ENCODE measurements around the gene ATG16L2.

The ATG16L2 gene

GRCh38 chr11:72815110-72815618 is 953 bp downstream of the ATG16L2 start:
- DNase-seq (ENCODE audit: low read depth, low spot score) = no peak
- Histone ChIP-seq H3K36me3 (ENCODE audit: insufficient read depth, insufficient read length, low read length) (peaks cover 19% of the 10 kb centered on the region), H3K4me1 (ENCODE audit: insufficient read depth, insufficient read length) (peaks cover 6% of the 10 kb centered on the region), H3K9me3 (ENCODE audit: insufficient read depth, low read length) (no peaks in the 10 kb centered on the region), H3K9ac (ENCODE audit: insufficient read length, low read depth) (peak overlapping the region; percentile 94), H3K4me3 (ENCODE audit: insufficient read length, low read depth) (peak overlapping the region; percentile 91), H3K27me3 (ENCODE audit: insufficient read depth, insufficient read length) (no peaks in the 10 kb centered on the region)
- TF ChIP-seq YY1 (IDR thresholded peaks at IDR 0.05; ENCODE audit: insufficient read depth, insufficient read length) (no peak), SUZ12 (IDR thresholded peaks at IDR 0.05; ENCODE audit: extremely low read depth, insufficient read depth, insufficient read length) (no peak), ZNF274 (IDR thresholded peaks at IDR 0.05; ENCODE audit: low read depth, low read length) (no peak)

GRCh38 chr11:72816404-72816990 is 2.3 kb downstream of the ATG16L2 start:
- no peak for TF ChIP-seq YY1 (IDR thresholded peaks at IDR 0.05; ENCODE audit: insufficient read depth, insufficient read length)
- TF ChIP-seq SUZ12 (IDR thresholded peaks at IDR 0.05; ENCODE audit: extremely low read depth, insufficient read depth, insufficient read length) = no peak
- TF ChIP-seq ZNF274 (IDR thresholded peaks at IDR 0.05; ENCODE audit: low read depth, low read length) = no peak
- Histone ChIP-seq H3K9me3 (ENCODE audit: insufficient read depth, low read length) (no peaks in the 10 kb centered on the region), H3K27me3 (ENCODE audit: insufficient read depth, insufficient read length) (no peaks in the 10 kb centered on the region), H3K36me3 (ENCODE audit: insufficient read depth, insufficient read length, low read length) (peaks cover 20% of the 10 kb centered on the region), H3K4me1 (ENCODE audit: insufficient read depth, insufficient read length) (peaks cover 6% of the 10 kb centered on the region), H3K4me3 (ENCODE audit: insufficient read length, low read depth) (no peak overlapping the region), H3K9ac (ENCODE audit: insufficient read length, low read depth) (peak overlapping the region; percentile 64)
- no peak for DNase-seq (ENCODE audit: low read depth, low spot score)

- peaks cover 6% of the 10 kb centered on the region for H3K4me1 ChIP-seq (ENCODE audit: insufficient read depth, insufficient read length)
- H3K4me3 ChIP-seq (ENCODE audit: insufficient read length, low read depth) = no peak overlapping the region
- peaks cover 20% of the 10 kb centered on the region for H3K36me3 ChIP-seq (ENCODE audit: insufficient read depth, insufficient read length, low read length)
- H3K9me3 ChIP-seq (ENCODE audit: insufficient read depth, low read length) = no peaks in the 10 kb centered on the region
- DNase-seq (ENCODE audit: low read depth, low spot score) = no peak
- TF ChIP-seq YY1 (IDR thresholded peaks at IDR 0.05; ENCODE audit: insufficient read depth, insufficient read length) = no peak
- no peak for TF ChIP-seq SUZ12 (IDR thresholded peaks at IDR 0.05; ENCODE audit: extremely low read depth, insufficient read depth, insufficient read length)
- no peak for TF ChIP-seq ZNF274 (IDR thresholded peaks at IDR 0.05; ENCODE audit: low read depth, low read length)
- no peaks in the 10 kb centered on the region for H3K27me3 ChIP-seq (ENCODE audit: insufficient read depth, insufficient read length)
- no peak overlapping the region for H3K9ac ChIP-seq (ENCODE audit: insufficient read length, low read depth)
Measured at GRCh38 chr11:72817966-72818365, 3.8 kb downstream of the ATG16L2 start.

GRCh38 chr11:72818971-72819370 is 4.8 kb downstream of the ATG16L2 start:
- H3K4me3 ChIP-seq (ENCODE audit: insufficient read length, low read depth) = no peak overlapping the region
- H3K4me1 ChIP-seq (ENCODE audit: insufficient read depth, insufficient read length) = peaks cover 3% of the 10 kb centered on the region
- H3K36me3 ChIP-seq (ENCODE audit: insufficient read depth, insufficient read length, low read length) = peaks cover 20% of the 10 kb centered on the region
- no peaks in the 10 kb centered on the region for H3K9me3 ChIP-seq (ENCODE audit: insufficient read depth, low read length)
- H3K9ac ChIP-seq (ENCODE audit: insufficient read length, low read depth) = no peak overlapping the region
- TF ChIP-seq SUZ12 (IDR thresholded peaks at IDR 0.05; ENCODE audit: extremely low read depth, insufficient read depth, insufficient read length) = no peak
- no peak for TF ChIP-seq YY1 (IDR thresholded peaks at IDR 0.05; ENCODE audit: insufficient read depth, insufficient read length)
- no peak for TF ChIP-seq ZNF274 (IDR thresholded peaks at IDR 0.05; ENCODE audit: low read depth, low read length)
- no peaks in the 10 kb centered on the region for H3K27me3 ChIP-seq (ENCODE audit: insufficient read depth, insufficient read length)
- DNase-seq (ENCODE audit: low read depth, low spot score) = no peak

DNA sequence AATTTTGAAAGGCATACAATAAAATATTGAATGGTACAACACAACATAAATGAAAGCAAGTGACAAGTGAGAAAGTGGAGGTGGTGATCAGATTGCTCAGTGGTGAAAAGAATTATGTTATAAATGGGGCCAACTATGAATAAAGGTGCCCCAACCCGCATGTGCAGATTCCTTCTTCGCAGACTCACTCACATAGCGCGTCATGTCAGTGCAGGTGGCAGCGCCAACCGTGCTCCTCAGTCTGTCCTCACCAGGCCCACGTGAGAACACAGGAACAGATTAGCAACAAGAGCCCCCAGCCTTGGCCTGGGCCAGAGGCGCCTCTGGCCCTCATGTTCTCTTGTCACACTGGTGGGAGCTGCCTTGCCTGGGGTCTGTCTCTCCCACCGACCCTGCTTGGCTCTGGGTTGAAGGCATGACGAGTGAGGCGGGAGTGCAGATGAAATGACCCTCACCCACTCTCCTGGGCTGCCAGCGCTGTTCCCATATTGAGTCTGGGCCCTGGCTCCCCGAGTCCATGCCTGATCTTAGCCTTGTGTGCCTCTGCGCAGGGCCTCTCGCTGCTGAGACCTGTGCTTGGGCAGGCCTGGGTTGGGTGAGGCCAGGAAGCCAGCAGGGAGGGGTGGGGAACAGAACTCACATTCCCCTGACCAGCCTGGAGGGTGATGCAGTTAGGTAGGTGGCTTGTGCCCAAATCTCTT is 6.4 kb downstream of the ATG16L2 start:
- H3K9me3 ChIP-seq (ENCODE audit: insufficient read depth, low read length) = no peaks in the 10 kb centered on the region
- no peak for DNase-seq (ENCODE audit: low read depth, low spot score)
- peaks cover 3% of the 10 kb centered on the region for H3K4me1 ChIP-seq (ENCODE audit: insufficient read depth, insufficient read length)
- no peak overlapping the region for H3K4me3 ChIP-seq (ENCODE audit: insufficient read length, low read depth)
- peaks cover 20% of the 10 kb centered on the region for H3K36me3 ChIP-seq (ENCODE audit: insufficient read depth, insufficient read length, low read length)
- no peak overlapping the region for H3K9ac ChIP-seq (ENCODE audit: insufficient read length, low read depth)
- H3K27me3 ChIP-seq (ENCODE audit: insufficient read depth, insufficient read length) = no peaks in the 10 kb centered on the region
- no peak for TF ChIP-seq ZNF274 (IDR thresholded peaks at IDR 0.05; ENCODE audit: low read depth, low read length)
- TF ChIP-seq SUZ12 (IDR thresholded peaks at IDR 0.05; ENCODE audit: extremely low read depth, insufficient read depth, insufficient read length) = no peak
- no peak for TF ChIP-seq YY1 (IDR thresholded peaks at IDR 0.05; ENCODE audit: insufficient read depth, insufficient read length)

GRCh38 chr11:72821221-72821919 is 7.2 kb downstream of the ATG16L2 start:
- H3K36me3 ChIP-seq (ENCODE audit: insufficient read depth, insufficient read length, low read length) = peaks cover 20% of the 10 kb centered on the region
- peak overlapping the region; percentile 42 for H3K4me3 ChIP-seq (ENCODE audit: insufficient read length, low read depth)
- DNase-seq (ENCODE audit: low read depth, low spot score) = no peak
- peak overlapping the region; percentile 82 for H3K9ac ChIP-seq (ENCODE audit: insufficient read length, low read depth)
- TF ChIP-seq SUZ12 (IDR thresholded peaks at IDR 0.05; ENCODE audit: extremely low read depth, insufficient read depth, insufficient read length) (no peak), YY1 (IDR thresholded peaks at IDR 0.05; ENCODE audit: insufficient read depth, insufficient read length) (no peak), ZNF274 (IDR thresholded peaks at IDR 0.05; ENCODE audit: low read depth, low read length) (no peak)
- H3K9me3 ChIP-seq (ENCODE audit: insufficient read depth, low read length) = no peaks in the 10 kb centered on the region
- H3K4me1 ChIP-seq (ENCODE audit: insufficient read depth, insufficient read length) = peaks cover 3% of the 10 kb centered on the region
- no peaks in the 10 kb centered on the region for H3K27me3 ChIP-seq (ENCODE audit: insufficient read depth, insufficient read length)
